Keratinocyte (primary cell): Measurements from ENCODE around the gene RTN4IP1. TPM values are rescaled to one million over a fixed set of nuclear protein-coding genes. Genes with fewer than 3 reads are reported as not detected.
"Not testable (repeated sequence)": the region's sequence is repeated elsewhere in the genome, so short reads cannot be mapped to it uniquely, and the experiment has no call there.

Experiments
- DNase-seq: peaks from one replicate; pipeline ENCODE4 v3.0.0-alpha.2; 2011; ENCODE audit warnings: low read depth, missing footprints, low spot score
- FAIRE-seq: peaks from 2 replicates; lab custom pipeline; 2011; peaks lifted over from hg19 to GRCh38; lab: Jason Lieb, UNC
- H2AFZ ChIP-seq: 2 replicates; pipeline ENCODE4 v1.6.0; 2012; ENCODE audit warnings: low read length, control low read depth, inconsistent platforms; ENCODE audit not compliant: control insufficient read depth
- H3K27ac ChIP-seq: 2 replicates; pipeline ENCODE4 v1.5.1; 2011; ENCODE audit warnings: low read length; ENCODE audit not compliant: control insufficient read depth, insufficient read depth
- H3K27me3 ChIP-seq: 3 replicates; pipeline ENCODE4 v1.6.0; 2011; ENCODE audit warnings: low read length; ENCODE audit not compliant: control insufficient read depth, insufficient read depth; ENCODE audit errors: extremely low read depth
- H3K36me3 ChIP-seq, 2 experiments: 2 replicates in 1 of 2; 3 replicates in 1 of 2; pipeline ENCODE4 v1.5.1; 2011; ENCODE audit warnings: low read length in 2 of 2, mild to moderate bottlenecking in 1 of 2; ENCODE audit not compliant: control insufficient read depth in 2 of 2, insufficient read depth in 2 of 2; ENCODE audit errors: extremely low read depth in 1 of 2
- H3K4me1 ChIP-seq: 3 replicates; pipeline ENCODE4 v1.5.1; 2011; ENCODE audit warnings: low read length; ENCODE audit not compliant: control insufficient read depth, insufficient read depth; ENCODE audit errors: extremely low read depth
- H3K4me2 ChIP-seq: 3 replicates; pipeline ENCODE4 v1.6.0; 2011; ENCODE audit warnings: low read depth, low read length; ENCODE audit not compliant: control insufficient read depth, insufficient read depth; ENCODE audit errors: extremely low read depth
- H3K4me3 ChIP-seq, 3 experiments: fragments of 200-600 bp in 1 of 3; sonication (generic) in 1 of 3; 2 replicates in 2 of 3; 3 replicates in 1 of 3; pipeline ENCODE4 v1.5.1; 2011 to 2016; ENCODE audit warnings: low read length in 3 of 3, mild to moderate bottlenecking in 3 of 3, control low read depth in 2 of 3, inconsistent platforms in 1 of 3, low read depth in 1 of 3, mixed read lengths in 1 of 3, mixed run types in 1 of 3, moderate library complexity in 1 of 3; ENCODE audit not compliant: control insufficient read depth in 2 of 3, insufficient read depth in 2 of 3; ENCODE audit errors: extremely low read depth in 1 of 3
- H3K79me2 ChIP-seq: 2 replicates; pipeline ENCODE4 v1.6.0; 2012; ENCODE audit warnings: low read length; ENCODE audit not compliant: control insufficient read depth, insufficient read depth
- H3K9ac ChIP-seq: 3 replicates; pipeline ENCODE4 v1.6.0; 2011; ENCODE audit warnings: low read length; ENCODE audit not compliant: control insufficient read depth, insufficient read depth; ENCODE audit errors: extremely low read depth
- H3K9me1 ChIP-seq: 3 replicates; pipeline ENCODE4 v1.6.0; 2011; ENCODE audit warnings: low read length; ENCODE audit not compliant: control insufficient read depth, insufficient read depth; ENCODE audit errors: extremely low read depth
- H3K9me3 ChIP-seq: 2 replicates; pipeline ENCODE4 v1.5.1; 2012; ENCODE audit warnings: low read depth, low read length; ENCODE audit not compliant: control insufficient read depth
- H4K20me1 ChIP-seq: 3 replicates; pipeline ENCODE4 v1.6.0; 2011; ENCODE audit warnings: low read length; ENCODE audit not compliant: control insufficient read depth, insufficient read depth; ENCODE audit errors: extremely low read depth
- CTCF ChIP-seq, 3 experiments: IDR thresholded peaks in 1 of 3; conservative IDR thresholded peaks in 1 of 3; optimal IDR thresholded peaks in 1 of 3; 2 replicates in 2 of 3; 3 replicates in 1 of 3; pipeline versions ENCODE3 to v1.5.1; 2011; ENCODE audit warnings: low read length in 3 of 3, mild to moderate bottlenecking in 3 of 3, moderate library complexity in 2 of 3, control low read depth in 1 of 3, inconsistent platforms in 1 of 3; ENCODE audit not compliant: insufficient read depth in 2 of 3; ENCODE audit errors: extremely low read depth in 1 of 3
- EZH2 ChIP-seq: IDR thresholded peaks from one replicate; pipeline ENCODE4 v1.6.1; 2012; ENCODE audit warnings: inconsistent platforms, mild to moderate bottlenecking, low read length, moderate library complexity
- dilution Hi-C: fragments of 300-500 bp; cut with MboI; formaldehyde crosslinking; loops from one replicate; pipeline ENCODE4 v1.7.0; 2020; ENCODE audit warnings: low sequenced_read_pairs; ENCODE audit not compliant: extremely low pct_ligation_motif_present
- polyA plus RNA-seq, 5 experiments: library from polyadenylated mRNA; depleted of rRNA in 3 of 5; stranded (reverse) in 3 of 5; stranded (forward) in 1 of 5; unstranded in 1 of 5; fragments of >200 nt; gene quantifications; 1 replicate in 1 of 5; 2 replicates in 3 of 5; 3 replicates in 1 of 5; pipeline versions ENCODE4 v1.2.1 to v1.2.3, GENCODE V29; 2011 to 2012; ENCODE audit warnings: missing spikeins in 2 of 5, low read depth in 1 of 5, low replicate concordance in 1 of 5

RTN4IP1 gene
- polyA plus RNA-seq, 1 donor (not counting 4 experiments of a cell fraction or from before 2014, with no cell fraction given) = 8.0 TPM

- Histone ChIP-seq H3K79me2 (no peaks in the 10 kb centered on the region), H3K9me1 (no peaks in the 10 kb centered on the region), H3K9ac (peak overlapping the region; percentile 41), H4K20me1 (no peaks in the 10 kb centered on the region), H3K4me3 (peak overlapping the region in 1 of 3 experiments; percentile 1), H3K4me2 (peak overlapping the region; percentile 63), H3K27ac (peak overlapping the region; percentile 83), H3K27me3 (no peaks in the 10 kb centered on the region), H3K4me1 (peaks cover 25% of the 10 kb centered on the region), H3K9me3 (no peaks in the 10 kb centered on the region), H2AFZ (no peak overlapping the region), H3K36me3 (peaks cover 18 to 26% of the 10 kb centered on the region in 2 experiments)
- FAIRE-seq = peak; percentile 88
- DNase-seq = no peak
- dilution Hi-C loops = no loop called here
- TF ChIP-seq CTCF (optimal IDR thresholded peaks at IDR 0.05 in 1 of 3, IDR thresholded peaks at IDR 0.05 in 1 of 3, conservative IDR thresholded peaks at IDR 0.05 in 1 of 3; ENCODE audit: extremely low read depth in 1 of 3, insufficient read depth in 2 of 3, low read length in 3 of 3) = no peak
- TF ChIP-seq EZH2 = no peak
These were observed 67.5 kb downstream of the RTN4IP1 start for GRCh38 chr6:106561686-106562405.

GRCh38 chr6:106560996-106561685 is 68.2 kb downstream of the RTN4IP1 start:
- Histone ChIP-seq H3K79me2 (no peaks in the 10 kb centered on the region), H3K4me1 (peaks cover 25% of the 10 kb centered on the region), H3K9me3 (no peaks in the 10 kb centered on the region), H3K9ac (peak overlapping the region; percentile 6), H3K27ac (peak overlapping the region; percentile 83), H3K36me3 (peaks cover 17 to 26% of the 10 kb centered on the region in 2 experiments), H3K4me3 (peak overlapping the region in 1 of 3 experiments; percentile 1), H2AFZ (no peak overlapping the region), H3K4me2 (peak overlapping the region; percentile 63), H4K20me1 (no peaks in the 10 kb centered on the region), H3K27me3 (no peaks in the 10 kb centered on the region), H3K9me1 (no peaks in the 10 kb centered on the region)
- TF ChIP-seq EZH2 = no peak
- TF ChIP-seq CTCF (optimal IDR thresholded peaks at IDR 0.05 in 1 of 3, IDR thresholded peaks at IDR 0.05 in 1 of 3, conservative IDR thresholded peaks at IDR 0.05 in 1 of 3; ENCODE audit: extremely low read depth in 1 of 3, insufficient read depth in 2 of 3, low read length in 3 of 3) = no peak
- no peak for DNase-seq
- peak; percentile 88 for FAIRE-seq
- dilution Hi-C loops = no loop called here

- H3K4me2 ChIP-seq, H3K79me2 ChIP-seq, H4K20me1 ChIP-seq, dilution Hi-C loops, DNase-seq, H3K9me1 ChIP-seq, H3K9ac ChIP-seq, H3K9me3 ChIP-seq, H3K27me3 ChIP-seq, H3K27ac ChIP-seq, H3K4me3 ChIP-seq, FAIRE-seq, H2AFZ ChIP-seq: not testable (repeated sequence)
- Histone ChIP-seq H3K36me3 (peaks cover 17 to 30% of the 10 kb centered on the region in 2 experiments), H3K4me1 (peaks cover 25% of the 10 kb centered on the region)
These were observed 69.6 kb downstream of the RTN4IP1 start for GRCh38 chr6:106559659-106560058.
